Adrenal gland (tissue), 5 donors: ENCODE measurements around the gene NBPF11.
"Not testable (repeated sequence)": the region's sequence is repeated elsewhere in the genome, so short reads cannot be mapped to it uniquely, and the experiment has no call there.

Experiments
- CTCF ChIP-seq, 6 experiments: fragments of 450-650 bp in 4 of 6; fragments of 200-600 bp in 2 of 6; sonication (generic) in 1 of 6; IDR thresholded peaks; 1 replicate in 5 of 6; 2 replicates in 1 of 6; pipeline versions ENCODE4 v1.5.1 to v1.8.0; 2016 to 2021; ENCODE audit warnings: antibody characterized with exemption in 6 of 6, mild to moderate bottlenecking in 2 of 6, moderate library complexity in 1 of 6
- POLR2A ChIP-seq, 2 donors: fragments of 450-650 bp; IDR thresholded peaks; one replicate each; pipeline ENCODE4 v1.6.1; 2017; ENCODE audit warnings: antibody characterized with exemption in 2 of 2, mild to moderate bottlenecking in 2 of 2, moderate library complexity in 1 of 2
- donor health status: DM: no; HTN: no; CAD: no.

GRCh38 chr1:148078632-148079519, 73.2 kb downstream of the NBPF11 start:
- not testable (repeated sequence) for TF ChIP-seq CTCF, POLR2A (IDR thresholded peaks at IDR 0.05)
